Upper lobe of right lung (tissue), 1 donor: ENCODE data around the gene TNRC6C. TPM values are rescaled to one million over a fixed set of nuclear protein-coding genes. Genes with fewer than 3 reads are reported as not detected.

ENCODE experiments used
- ATAC-seq: fragments of 200-7000 bp; cut with Tn5 transposase; one replicate; pipeline ENCODE4 v1.9.1; 2020; ENCODE audit warnings: mild to moderate bottlenecking, moderate library complexity
- DNase-seq: peaks from one replicate; pipeline ENCODE4 v3.0.0-alpha.2; 2020
- H3K27ac ChIP-seq: fragments of 200-600 bp; one replicate; pipeline ENCODE4 v1.8.0; 2022
- H3K27me3 ChIP-seq: fragments of 200-600 bp; one replicate; pipeline ENCODE4 v1.8.0; 2022; ENCODE audit warnings: mild to moderate bottlenecking
- H3K36me3 ChIP-seq: fragments of 200-600 bp; one replicate; pipeline ENCODE4 v1.8.0; 2022
- H3K4me1 ChIP-seq: fragments of 200-600 bp; one replicate; pipeline ENCODE4 v1.8.0; 2022
- H3K4me3 ChIP-seq: fragments of 200-600 bp; one replicate; pipeline ENCODE4 v1.8.0; 2022; ENCODE audit warnings: mild to moderate bottlenecking
- H3K9me3 ChIP-seq: fragments of 200-600 bp; one replicate; pipeline ENCODE4 v1.8.0; 2022
- CTCF ChIP-seq: fragments of 200-600 bp; IDR thresholded peaks from one replicate; pipeline ENCODE4 v1.8.0; 2022; ENCODE audit warnings: antibody characterized with exemption
- intact Hi-C: fragments of 100-400 bp; cut with DNase I; formaldehyde crosslinking; loops from one replicate; pipeline ENCODE4 v1.11.0; 2022
- total RNA-seq: library from RNA; stranded (reverse); fragmentation: NEBNext Ultra II Directional; extraction: Animal tissue kit (Norgen Biotek cat#: 25700); gene quantifications from one replicate; pipeline ENCODE4 v1.2.1, GENCODE V29; 2021
- donor health status: DM: no; HTN: yes; CAD: no; lungs with severe emphysema.

Gene TNRC6C
- total RNA-seq, 1 donor from 2014 or later = 21.7 TPM

GRCh38 chr17:78105551-78105950 lies 147.0 kb downstream of the TNRC6C start:
- DNase-seq = no peak
- ATAC-seq = no peak
- Histone ChIP-seq H3K27ac (no peak overlapping the region), H3K36me3 (peaks cover 64% of the 10 kb centered on the region), H3K4me3 (no peak overlapping the region), H3K27me3 (no peaks in the 10 kb centered on the region), H3K4me1 (no peaks in the 10 kb centered on the region), H3K9me3 (no peaks in the 10 kb centered on the region)
- intact Hi-C loops = no loop called here
- TF ChIP-seq CTCF = no peak

- intact Hi-C loops = no loop called here
- H3K4me1 ChIP-seq = no peaks in the 10 kb centered on the region
- no peaks in the 10 kb centered on the region for H3K27me3 ChIP-seq
- no peak overlapping the region for H3K4me3 ChIP-seq
- no peak for ATAC-seq
- H3K36me3 ChIP-seq = peaks cover 70% of the 10 kb centered on the region
- no peak for TF ChIP-seq CTCF
- no peak for DNase-seq
- H3K27ac ChIP-seq = no peak overlapping the region
- no peaks in the 10 kb centered on the region for H3K9me3 ChIP-seq
These were observed 147.7 kb downstream of the TNRC6C start for GRCh38 chr17:78106211-78106610.

- Histone ChIP-seq H3K4me3 (no peak overlapping the region), H3K9me3 (no peaks in the 10 kb centered on the region), H3K4me1 (peaks cover under 1% of the 10 kb centered on the region), H3K27me3 (no peaks in the 10 kb centered on the region), H3K27ac (no peak overlapping the region), H3K36me3 (peaks cover 69% of the 10 kb centered on the region)
- no peak for ATAC-seq
- no peak for TF ChIP-seq CTCF
- intact Hi-C loops = no loop called here
- DNase-seq = no peak
These were observed 149.0 kb downstream of the TNRC6C start for GRCh38 chr17:78107457-78107856.

GRCh38 chr17:78107976-78108725 lies 149.6 kb downstream of the TNRC6C start:
- TF ChIP-seq CTCF = no peak
- H3K36me3 ChIP-seq = peaks cover 69% of the 10 kb centered on the region
- no peaks in the 10 kb centered on the region for H3K27me3 ChIP-seq
- no peak overlapping the region for H3K27ac ChIP-seq
- intact Hi-C loops = no loop called here
- H3K4me3 ChIP-seq = no peak overlapping the region
- H3K4me1 ChIP-seq = peaks cover 6% of the 10 kb centered on the region
- ATAC-seq = no peak
- H3K9me3 ChIP-seq = no peaks in the 10 kb centered on the region
- DNase-seq = no peak

GRCh38 chr17:78108726-78109488 lies 150.4 kb downstream of the TNRC6C start:
- Histone ChIP-seq H3K36me3 (peaks cover 66% of the 10 kb centered on the region), H3K27me3 (no peaks in the 10 kb centered on the region), H3K9me3 (no peaks in the 10 kb centered on the region), H3K4me3 (no peak overlapping the region), H3K27ac (no peak overlapping the region), H3K4me1 (peaks cover 6% of the 10 kb centered on the region)
- no peak for TF ChIP-seq CTCF
- ATAC-seq (no peak), DNase-seq (no peak)
- intact Hi-C loops = no loop called here
